ENCODE measurements around the gene GRID1. TPM values are rescaled to one million over a fixed set of nuclear protein-coding genes. Genes with fewer than 3 reads are reported as not detected.

Gene GRID1
- total and polyA plus RNA-seq, 9 of the 15 experiments (the other 6 are each of a cell fraction or from before 2014, with no cell fraction given): 0.01 to 7.2 (median 1.2) TPM

DNA sequence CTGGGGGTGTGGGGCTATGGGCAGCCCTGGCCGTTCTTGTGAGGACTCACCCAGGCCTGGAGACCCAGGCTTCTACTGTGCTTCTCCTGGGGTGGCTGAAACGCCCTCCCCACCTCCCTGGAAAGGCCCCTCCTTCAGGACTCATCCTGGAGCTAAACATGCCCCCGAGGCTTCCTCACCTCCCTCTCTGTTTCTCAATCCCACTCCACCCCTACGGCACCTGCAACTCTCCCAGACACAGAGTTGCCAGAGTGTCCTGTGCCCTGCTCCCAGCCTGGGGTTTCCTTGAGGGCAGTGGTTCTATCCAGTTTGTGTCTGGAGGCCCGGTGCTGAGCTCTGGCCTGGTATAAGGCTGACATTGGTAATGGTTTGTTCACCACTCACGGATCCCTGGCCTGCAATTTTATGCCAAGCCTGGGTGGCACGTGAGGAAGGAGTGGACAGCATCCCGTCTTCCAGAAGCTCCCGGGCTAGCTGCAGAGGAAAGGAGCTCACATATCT lies 68.0 kb downstream of the GRID1 start:
- POLR2A ChIA-PET: interaction anchor here (0.9 kb wide), 1 partner anchor 13 kb away, joined by 3 read pairs; no protein-coding TSS in a partner anchor
- H3K27me3 ChIP-seq (ENCODE audit: control insufficient read depth in 2 of 2, insufficient read depth in 2 of 2, low read length in 2 of 2): peaks cover 0 to 6% of the 10 kb centered on the region in 2 experiments; a peak in 1 of 5 replicates
- intact Hi-C loops (cut with micrococcal nuclease) (no loop called here), in situ Hi-C loops (cut with MboI) (no loop called here)
- H3K9me1 ChIP-seq (ENCODE audit: control insufficient read depth, insufficient read depth, low read length): no peaks in the 10 kb centered on the region
- no peak overlapping the region for H2AFZ ChIP-seq (ENCODE audit: low read depth, low read length)
- no peak overlapping the region for H3K9ac ChIP-seq (ENCODE audit: insufficient read depth in 1 of 2, low read depth in 2 of 2, low read length in 2 of 2)
- H3K4me1 ChIP-seq (replicated peaks in 1 of 2; ENCODE audit: control insufficient read depth in 2 of 2, insufficient read depth in 2 of 2, low read length in 2 of 2): no peaks in the 10 kb centered on the region
- no peaks in the 10 kb centered on the region for H3K36me3 ChIP-seq (ENCODE audit: control insufficient read depth, insufficient read depth, low read length)
- no peaks in the 10 kb centered on the region for H3K79me2 ChIP-seq (ENCODE audit: control insufficient read depth, insufficient read depth, low read length)
- WGBS (ENCODE audit: insufficient coverage, low coverage, missing lambda C conversion rate): 0% methylated on average over 8 of the region's 9 CpGs
- no peak for TF ChIP-seq CCAR2 (IDR thresholded peaks at IDR 0.05; ENCODE audit: low read depth, low read length)
- TF ChIP-seq, protein P1, sequence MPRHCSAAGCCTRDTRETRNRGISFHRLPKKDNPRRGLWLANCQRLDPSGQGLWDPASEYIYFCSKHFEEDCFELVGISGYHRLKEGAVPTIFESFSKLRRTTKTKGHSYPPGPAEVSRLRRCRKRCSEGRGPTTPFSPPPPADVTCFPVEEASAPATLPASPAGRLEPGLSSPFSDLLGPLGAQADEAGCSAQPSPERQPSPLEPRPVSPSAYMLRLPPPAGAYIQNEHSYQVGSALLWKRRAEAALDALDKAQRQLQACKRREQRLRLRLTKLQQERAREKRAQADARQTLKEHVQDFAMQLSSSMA (CRISPR knock-in tag; IDR thresholded peaks at IDR 0.05): no peak
- FAIRE-seq (no peak), DNase-seq (ENCODE audit: extremely low read depth in 1 of 4, low spot score in 3 of 4) (no peak), ATAC-seq (no peak)
- CTCF ChIA-PET (ENCODE audit: low intra/inter-chr PET ratio): no interaction called here
- no peak overlapping the region for H3K27ac ChIP-seq (ENCODE audit: extremely low read depth, low read depth, low read length)
- H3K9me3 ChIP-seq (replicated peaks; ENCODE audit: control insufficient read depth, insufficient read depth, low read depth, low read length): no peaks in the 10 kb centered on the region
- no peak overlapping the region for H3K4me2 ChIP-seq (ENCODE audit: insufficient read depth, low read length)
- no peaks in the 10 kb centered on the region for H4K20me1 ChIP-seq (replicated peaks; ENCODE audit: control insufficient read depth, insufficient read depth, low read length)
- no TSS peak for BruUV-seq (replicated peaks)
- H3K4me3 ChIP-seq: no peak overlapping the region

DNA sequence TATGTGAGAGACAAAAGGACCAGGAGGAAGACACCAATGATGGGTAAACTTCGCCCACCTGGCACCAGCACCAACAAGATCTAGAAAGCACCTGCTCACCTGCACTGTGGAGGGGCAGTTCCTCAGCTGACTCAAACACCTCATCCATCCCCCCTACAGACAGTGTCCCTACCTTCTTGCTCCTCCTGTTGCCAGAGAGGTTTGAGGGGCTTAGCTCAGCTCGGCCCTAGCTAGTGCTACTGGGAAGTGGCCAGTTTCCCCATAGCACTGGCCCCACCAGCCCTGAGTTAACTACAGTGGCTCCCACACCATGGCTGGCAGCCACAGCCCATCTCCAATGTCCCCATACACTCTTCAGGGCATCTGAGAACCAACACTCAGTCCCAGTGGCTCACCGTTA lies 70.8 kb downstream of the GRID1 start:
- no TSS peak for BruUV-seq (replicated peaks)
- Histone ChIP-seq H3K9me1 (ENCODE audit: control insufficient read depth, insufficient read depth, low read length) (no peaks in the 10 kb centered on the region), H3K4me1 (replicated peaks in 1 of 2; ENCODE audit: control insufficient read depth in 2 of 2, insufficient read depth in 2 of 2, low read length in 2 of 2) (no peaks in the 10 kb centered on the region), H3K4me3 (no peak overlapping the region), H3K9ac (ENCODE audit: insufficient read depth in 1 of 2, low read depth in 2 of 2, low read length in 2 of 2) (no peak overlapping the region), H3K27me3 (ENCODE audit: control insufficient read depth in 2 of 2, insufficient read depth in 2 of 2, low read length in 2 of 2) (peaks cover 0 to 6% of the 10 kb centered on the region in 2 experiments; a peak in 1 of 5 replicates), H3K27ac (ENCODE audit: extremely low read depth, low read depth, low read length) (no peak overlapping the region), H3K36me3 (ENCODE audit: control insufficient read depth, insufficient read depth, low read length) (no peaks in the 10 kb centered on the region), H2AFZ (ENCODE audit: low read depth, low read length) (no peak overlapping the region), H3K4me2 (ENCODE audit: insufficient read depth, low read length) (no peak overlapping the region), H4K20me1 (replicated peaks; ENCODE audit: control insufficient read depth, insufficient read depth, low read length) (no peaks in the 10 kb centered on the region), H3K9me3 (replicated peaks; ENCODE audit: control insufficient read depth, insufficient read depth, low read depth, low read length) (no peaks in the 10 kb centered on the region), H3K79me2 (ENCODE audit: control insufficient read depth, insufficient read depth, low read length) (no peaks in the 10 kb centered on the region)
- TF ChIP-seq JUND (IDR thresholded peaks at IDR 0.05; ENCODE audit: borderline replicate concordance, low read depth, low read length): no peak
- no peak for TF ChIP-seq JUND (tag; IDR thresholded peaks at IDR 0.05; ENCODE audit: borderline replicate concordance, low read depth, low read length)
- TF ChIP-seq, protein P2, sequence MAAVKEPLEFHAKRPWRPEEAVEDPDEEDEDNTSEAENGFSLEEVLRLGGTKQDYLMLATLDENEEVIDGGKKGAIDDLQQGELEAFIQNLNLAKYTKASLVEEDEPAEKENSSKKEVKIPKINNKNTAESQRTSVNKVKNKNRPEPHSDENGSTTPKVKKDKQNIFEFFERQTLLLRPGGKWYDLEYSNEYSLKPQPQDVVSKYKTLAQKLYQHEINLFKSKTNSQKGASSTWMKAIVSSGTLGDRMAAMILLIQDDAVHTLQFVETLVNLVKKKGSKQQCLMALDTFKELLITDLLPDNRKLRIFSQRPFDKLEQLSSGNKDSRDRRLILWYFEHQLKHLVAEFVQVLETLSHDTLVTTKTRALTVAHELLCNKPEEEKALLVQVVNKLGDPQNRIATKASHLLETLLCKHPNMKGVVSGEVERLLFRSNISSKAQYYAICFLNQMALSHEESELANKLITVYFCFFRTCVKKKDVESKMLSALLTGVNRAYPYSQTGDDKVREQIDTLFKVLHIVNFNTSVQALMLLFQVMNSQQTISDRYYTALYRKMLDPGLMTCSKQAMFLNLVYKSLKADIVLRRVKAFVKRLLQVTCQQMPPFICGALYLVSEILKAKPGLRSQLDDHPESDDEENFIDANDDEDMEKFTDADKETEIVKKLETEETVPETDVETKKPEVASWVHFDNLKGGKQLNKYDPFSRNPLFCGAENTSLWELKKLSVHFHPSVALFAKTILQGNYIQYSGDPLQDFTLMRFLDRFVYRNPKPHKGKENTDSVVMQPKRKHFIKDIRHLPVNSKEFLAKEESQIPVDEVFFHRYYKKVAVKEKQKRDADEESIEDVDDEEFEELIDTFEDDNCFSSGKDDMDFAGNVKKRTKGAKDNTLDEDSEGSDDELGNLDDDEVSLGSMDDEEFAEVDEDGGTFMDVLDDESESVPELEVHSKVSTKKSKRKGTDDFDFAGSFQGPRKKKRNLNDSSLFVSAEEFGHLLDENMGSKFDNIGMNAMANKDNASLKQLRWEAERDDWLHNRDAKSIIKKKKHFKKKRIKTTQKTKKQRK (IDR thresholded peaks at IDR 0.05; ENCODE audit: borderline replicate concordance, low read depth, low read length): no peak
- no peak for TF ChIP-seq SMAD3 (CRISPR knock-in tag; conservative IDR thresholded peaks at IDR 0.05)
- TF ChIP-seq MTA1 (IDR thresholded peaks at IDR 0.05; ENCODE audit: borderline replicate concordance): no peak
- no peak for TF ChIP-seq NBN (IDR thresholded peaks at IDR 0.05; ENCODE audit: low read depth)
- no peak for TF ChIP-seq XRCC4 (IDR thresholded peaks at IDR 0.05; ENCODE audit: extremely low read depth, insufficient read depth, insufficient read length)
- ATAC-seq (no peak), DNase-seq (ENCODE audit: extremely low read depth in 1 of 4, low spot score in 3 of 4) (no peak), FAIRE-seq (no peak)
- in situ Hi-C loops (cut with MboI): no loop called here
- WGBS (ENCODE audit: insufficient coverage, low coverage, missing lambda C conversion rate): 5% methylated on average over 2 of the region's 3 CpGs
- POLR2A ChIA-PET: no interaction called here
- CTCF ChIA-PET (ENCODE audit: low intra/inter-chr PET ratio): no interaction called here
- intact Hi-C loops (cut with micrococcal nuclease): no loop called here
